Panc1 (cell line): Measurements from ENCODE around the gene SF3B1. TPM values are rescaled to one million over a fixed set of nuclear protein-coding genes. Genes with fewer than 3 reads are reported as not detected.

ENCODE experiments used
- ATAC-seq: fragments of 200-7000 bp; cut with Tn5 transposase; 2 replicates; pipeline ENCODE4 v1.9.1; 2020; ENCODE audit warnings: mild to moderate bottlenecking, moderate library complexity
- BruUV-seq: library from RNA; stranded (reverse); fragments of 400-500 nt; replicated peaks from 2 replicates; lab custom pipeline; 2021; lab: Mats Ljungman, UMichigan
- CTCF ChIA-PET: fragments of 300-600 bp; sonication (Branson Sonifier 250); formaldehyde crosslinking; loops from one replicate; lab custom pipeline; 2022; ENCODE audit warnings: antibody characterized with exemption; lab: Charles Lee
- POLR2A ChIA-PET: fragments of 300-600 bp; sonication (Branson Sonifier 250); formaldehyde crosslinking; loops from one replicate; lab custom pipeline; 2022; ENCODE audit warnings: antibody characterized with exemption; lab: Charles Lee
- DNase-seq: peaks from one replicate; pipeline ENCODE4 v3.0.0-alpha.2; 2010; ENCODE audit warnings: low read depth, low spot score
- H3K27ac ChIP-seq: 2 replicates; pipeline ENCODE4 v1.5.1; 2011; ENCODE audit warnings: mild to moderate bottlenecking, low read length, inconsistent platforms
- H3K27me3 ChIP-seq: fragments of 200-500 bp; sonication (Bioruptor generic); 2 replicates; pipeline ENCODE4 v1.6.0; 2014; ENCODE audit warnings: low read length, inconsistent platforms; ENCODE audit not compliant: control insufficient read depth, insufficient read depth
- H3K36me3 ChIP-seq: fragments of 200-500 bp; sonication (Bioruptor generic); 2 replicates; pipeline ENCODE4 v1.5.1; 2014; ENCODE audit warnings: inconsistent platforms, mild to moderate bottlenecking, low read length, moderate library complexity; ENCODE audit not compliant: control insufficient read depth, insufficient read depth
- H3K4me1 ChIP-seq: 2 replicates; pipeline ENCODE4 v1.5.1; 2011; ENCODE audit warnings: inconsistent platforms, mild to moderate bottlenecking, low read length, moderate library complexity; ENCODE audit not compliant: control insufficient read depth, insufficient read depth
- H3K4me3 ChIP-seq, 2 experiments: 2 replicates each; pipeline ENCODE4 v1.5.1; 2011 to 2012; ENCODE audit warnings: low read depth in 2 of 2, low read length in 2 of 2, mild to moderate bottlenecking in 2 of 2, inconsistent platforms in 1 of 2, moderate library complexity in 1 of 2
- H3K9me3 ChIP-seq: fragments of 200-500 bp; sonication (Bioruptor generic); 2 replicates; pipeline ENCODE4 v1.5.1; 2014; ENCODE audit warnings: low read depth, mild to moderate bottlenecking, inconsistent platforms, low read length, moderate library complexity; ENCODE audit not compliant: control insufficient read depth, insufficient read depth
- CTCF ChIP-seq: fragments of 450-650 bp; IDR thresholded peaks from 2 replicates; pipeline ENCODE4 v1.5.1; 2017; ENCODE audit warnings: mild to moderate bottlenecking
- POLR2AphosphoS5 ChIP-seq: IDR thresholded peaks from 2 replicates; pipeline ENCODE4 v1.6.1; 2012; ENCODE audit warnings: mild to moderate bottlenecking, low read depth, low read length, moderate library complexity
- REST ChIP-seq, 2 experiments: IDR thresholded peaks; 2 replicates each; pipeline ENCODE4 v1.6.1; 2011 to 2012; ENCODE audit warnings: low read depth in 2 of 2, control low read depth in 1 of 2, low read length in 1 of 2, mild to moderate bottlenecking in 1 of 2, moderate library complexity in 1 of 2; ENCODE audit not compliant: insufficient read depth in 1 of 2
- SIN3A ChIP-seq: IDR thresholded peaks from 2 replicates; pipeline ENCODE4 v1.6.1; 2012; ENCODE audit warnings: low read depth, mild to moderate bottlenecking, low read length, moderate library complexity, borderline replicate concordance; ENCODE audit not compliant: insufficient read depth
- TCF7L2 ChIP-seq: IDR thresholded peaks from 2 replicates; pipeline ENCODE4 v1.6.1; 2011; ENCODE audit warnings: mild to moderate bottlenecking, low read depth, low read length, inconsistent platforms
- in situ Hi-C: cut with HindIII; loops from 2 replicates; pipeline ENCODE4 v1.10.0; 2016; ENCODE audit warnings: low sequenced_read_pairs, low pct_unique_long_range_greater_than_20kb
- intact Hi-C: fragments of 100-400 bp; cut with micrococcal nuclease; formaldehyde crosslinking; loops from one replicate; pipeline ENCODE4 v1.10.0; 2022; ENCODE audit not compliant: unreplicated experiment
- total RNA-seq: library from RNA; stranded (reverse); gene quantifications from one replicate; pipeline ENCODE4 v1.2.1, GENCODE V29; 2021; ENCODE audit not compliant: unreplicated experiment

SF3B1 gene
- total RNA-seq, 1 experiment from 2014 or later, result 275 TPM

GRCh38 chr2:197480165-197481036 is 45.6 kb upstream of the SF3B1 start:
- POLR2A ChIA-PET, result no interaction called here
- Histone ChIP-seq H3K4me1 (no peaks in the 10 kb centered on the region), H3K4me3 (no peak overlapping the region), H3K27me3 (no peaks in the 10 kb centered on the region), H3K9me3 (no peaks in the 10 kb centered on the region; the same call in 1 of the 2 replicates), H3K36me3 (0 out of 2 replicates have a peak, but pooled peaks cover 4% of the 10 kb centered on the region), H3K27ac (no peak overlapping the region)
- TF ChIP-seq TCF7L2 (no peak), SIN3A (no peak), REST (IDR thresholded peaks at IDR 0.05; ENCODE audit: insufficient read depth in 1 of 2, low read depth in 2 of 2, low read length in 1 of 2) (no peak)
- in situ Hi-C loops (no loop called here), intact Hi-C loops (no loop called here)
- CTCF ChIA-PET, result no interaction called here
- ATAC-seq (peak; percentile 22; the same call in 1 of the 2 replicates), DNase-seq (no peak)
- BruUV-seq, result no TSS peak

GRCh38 chr2:197477797-197478196 is 43.0 kb upstream of the SF3B1 start:
- H3K4me3 ChIP-seq, result no peak overlapping the region
- intact Hi-C loops, result no loop called here
- in situ Hi-C loops, result no loop called here
- ATAC-seq (no peak), DNase-seq (no peak)
- H3K27me3 ChIP-seq, result no peaks in the 10 kb centered on the region
- ChIA-PET POLR2A (no interaction called here), CTCF (no interaction called here)
- TF ChIP-seq CTCF, result no peak
- TF ChIP-seq TCF7L2, result no peak
- no peak for TF ChIP-seq REST (IDR thresholded peaks at IDR 0.05; ENCODE audit: insufficient read depth in 1 of 2, low read depth in 2 of 2, low read length in 1 of 2)
- TF ChIP-seq POLR2AphosphoS5, result no peak
- no peak for TF ChIP-seq SIN3A
- H3K36me3 ChIP-seq, result peaks cover 16% of the 10 kb centered on the region
- H3K4me1 ChIP-seq, result no peaks in the 10 kb centered on the region
- H3K27ac ChIP-seq, result no peak overlapping the region
- TSS peak; percentile 19 for BruUV-seq
- H3K9me3 ChIP-seq, result no peaks in the 10 kb centered on the region
